Adipocyte (in vitro differentiated cells): ENCODE results near the gene KIAA1755.
A peak's percentile ranks its signal among the peaks of the same experiment; 100 is the strongest.

Experiments used
- DNase-seq: peaks from one replicate; pipeline ENCODE4 v3.0.0-alpha.2; 2015; ENCODE audit warnings: low read depth
- H3K27me3 ChIP-seq: replicated peaks from 2 replicates; pipeline ENCODE4 v1.7.0; 2013; ENCODE audit warnings: mild to moderate bottlenecking, low read length, moderate library complexity; ENCODE audit not compliant: control insufficient read depth, insufficient read depth
- H3K36me3 ChIP-seq: 2 replicates; pipeline ENCODE4 v1.7.0; 2013; ENCODE audit warnings: low read length, mild to moderate bottlenecking, moderate library complexity; ENCODE audit not compliant: control insufficient read depth, insufficient read depth, severe bottlenecking
- H3K4me1 ChIP-seq: 2 replicates; pipeline ENCODE4 v1.7.0; 2013; ENCODE audit warnings: mild to moderate bottlenecking, low read length, moderate library complexity; ENCODE audit not compliant: control insufficient read depth, insufficient read depth
- H3K4me3 ChIP-seq: 2 replicates; pipeline ENCODE4 v1.7.0; 2013; ENCODE audit warnings: mild to moderate bottlenecking, low read length, moderate library complexity
- H3K9ac ChIP-seq: 2 replicates; pipeline ENCODE4 v1.7.0; 2013; ENCODE audit warnings: mild to moderate bottlenecking, low read length, moderate library complexity
- H3K9me3 ChIP-seq: 2 replicates; pipeline ENCODE4 v1.7.0; 2013; ENCODE audit warnings: mild to moderate bottlenecking, low read length, moderate library complexity; ENCODE audit not compliant: control insufficient read depth

The KIAA1755 gene

DNA sequence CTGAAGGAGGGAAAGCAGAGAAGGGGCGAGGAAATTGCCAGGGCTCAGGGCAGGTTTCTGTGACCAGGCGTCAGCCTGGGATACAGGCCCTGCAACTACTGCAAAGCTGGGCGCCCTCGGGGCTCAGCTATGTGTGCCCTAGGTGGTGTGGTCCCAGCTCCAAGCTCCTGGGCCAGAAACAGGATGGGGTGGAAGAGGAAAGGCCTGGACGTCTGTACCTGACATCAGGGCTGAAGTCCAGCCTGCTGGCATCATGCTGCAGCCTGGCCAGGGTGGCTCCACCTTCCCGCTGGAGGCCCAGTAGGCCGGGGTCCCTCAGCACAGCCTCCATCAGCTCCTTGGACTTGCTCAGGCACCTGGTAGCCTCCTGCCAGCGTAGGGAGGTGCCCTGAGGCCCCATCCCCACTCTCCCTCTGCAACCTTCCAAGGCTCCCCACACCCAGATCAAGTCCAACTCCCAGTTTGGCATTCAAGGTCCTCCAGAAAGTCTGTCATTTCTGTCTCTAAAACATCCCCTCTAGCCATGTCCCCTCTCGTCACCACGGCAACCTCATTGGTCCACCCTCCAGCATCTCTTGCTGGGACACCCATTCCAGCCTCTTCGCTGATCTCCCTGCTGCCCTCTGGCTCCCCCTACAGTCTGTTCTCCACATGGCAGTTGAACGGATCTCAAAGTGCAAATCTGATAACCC, 38.2 kb downstream of the KIAA1755 start:
- peak; percentile 82 for DNase-seq
- H3K9me3 ChIP-seq: peaks cover 7% of the 10 kb centered on the region
- H3K27me3 ChIP-seq: no peaks in the 10 kb centered on the region
- H3K36me3 ChIP-seq: no peaks in the 10 kb centered on the region
- H3K9ac ChIP-seq: no peak overlapping the region
- H3K4me3 ChIP-seq: no peak overlapping the region
- peaks cover 13% of the 10 kb centered on the region for H3K4me1 ChIP-seq

DNA sequence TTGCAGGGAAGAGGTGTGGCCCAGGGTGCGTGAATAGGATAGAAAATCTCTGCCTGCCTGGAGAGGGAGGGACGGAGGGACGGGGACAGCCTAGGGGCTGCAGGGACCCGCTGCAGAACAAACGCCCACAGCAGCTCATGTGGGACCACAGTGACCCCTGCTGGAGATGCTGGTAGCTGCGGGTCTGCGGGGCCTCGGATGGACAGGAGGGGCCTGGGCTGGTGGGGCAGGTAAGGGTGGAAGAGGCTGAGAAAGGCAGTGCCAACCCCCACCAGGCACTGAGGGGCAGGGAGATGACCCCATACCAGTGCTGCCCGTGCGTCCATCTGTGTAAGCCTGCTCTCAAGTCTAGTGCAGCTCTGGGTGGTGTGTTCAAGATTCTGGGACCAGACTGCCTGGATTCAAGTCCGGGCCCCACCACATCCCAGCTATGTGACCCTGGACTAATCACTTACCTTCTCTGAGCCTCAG, 39.4 kb downstream of the KIAA1755 start:
- peaks cover 14% of the 10 kb centered on the region for H3K4me1 ChIP-seq
- no peak overlapping the region for H3K4me3 ChIP-seq
- no peaks in the 10 kb centered on the region for H3K27me3 ChIP-seq
- no peaks in the 10 kb centered on the region for H3K36me3 ChIP-seq
- peaks cover 7% of the 10 kb centered on the region for H3K9me3 ChIP-seq
- peak; percentile 87 for DNase-seq
- no peak overlapping the region for H3K9ac ChIP-seq

DNA sequence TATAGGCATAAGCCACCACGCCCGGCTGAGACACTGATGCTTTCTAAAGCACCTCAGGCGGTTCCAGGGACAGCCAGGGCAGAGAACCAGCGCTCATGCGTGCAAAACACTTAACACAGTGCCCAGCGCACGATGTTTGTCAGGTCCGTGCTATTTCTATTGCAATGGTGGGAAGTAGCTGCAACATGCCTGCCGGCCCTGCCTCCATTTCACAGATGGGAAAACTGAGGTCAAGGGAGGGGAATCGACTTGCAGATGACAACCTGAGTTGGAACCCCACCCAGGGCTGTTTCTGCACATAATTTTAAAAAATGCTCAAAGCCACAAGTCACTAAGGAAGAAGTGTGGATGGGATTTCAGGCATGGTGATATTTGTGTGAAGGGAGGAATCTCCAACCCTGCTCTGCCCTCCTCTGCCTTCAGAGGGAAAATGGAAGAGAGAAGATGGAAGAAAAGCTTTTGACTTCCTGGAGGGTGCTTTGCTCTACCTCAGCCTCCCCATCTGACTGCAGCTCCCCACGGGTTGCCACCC, 39.9 kb downstream of the KIAA1755 start:
- H3K9ac ChIP-seq: no peak overlapping the region
- peaks cover 12% of the 10 kb centered on the region for H3K4me1 ChIP-seq
- no peaks in the 10 kb centered on the region for H3K36me3 ChIP-seq
- no peaks in the 10 kb centered on the region for H3K27me3 ChIP-seq
- peaks cover 6% of the 10 kb centered on the region for H3K9me3 ChIP-seq
- DNase-seq: no peak
- no peak overlapping the region for H3K4me3 ChIP-seq

DNA sequence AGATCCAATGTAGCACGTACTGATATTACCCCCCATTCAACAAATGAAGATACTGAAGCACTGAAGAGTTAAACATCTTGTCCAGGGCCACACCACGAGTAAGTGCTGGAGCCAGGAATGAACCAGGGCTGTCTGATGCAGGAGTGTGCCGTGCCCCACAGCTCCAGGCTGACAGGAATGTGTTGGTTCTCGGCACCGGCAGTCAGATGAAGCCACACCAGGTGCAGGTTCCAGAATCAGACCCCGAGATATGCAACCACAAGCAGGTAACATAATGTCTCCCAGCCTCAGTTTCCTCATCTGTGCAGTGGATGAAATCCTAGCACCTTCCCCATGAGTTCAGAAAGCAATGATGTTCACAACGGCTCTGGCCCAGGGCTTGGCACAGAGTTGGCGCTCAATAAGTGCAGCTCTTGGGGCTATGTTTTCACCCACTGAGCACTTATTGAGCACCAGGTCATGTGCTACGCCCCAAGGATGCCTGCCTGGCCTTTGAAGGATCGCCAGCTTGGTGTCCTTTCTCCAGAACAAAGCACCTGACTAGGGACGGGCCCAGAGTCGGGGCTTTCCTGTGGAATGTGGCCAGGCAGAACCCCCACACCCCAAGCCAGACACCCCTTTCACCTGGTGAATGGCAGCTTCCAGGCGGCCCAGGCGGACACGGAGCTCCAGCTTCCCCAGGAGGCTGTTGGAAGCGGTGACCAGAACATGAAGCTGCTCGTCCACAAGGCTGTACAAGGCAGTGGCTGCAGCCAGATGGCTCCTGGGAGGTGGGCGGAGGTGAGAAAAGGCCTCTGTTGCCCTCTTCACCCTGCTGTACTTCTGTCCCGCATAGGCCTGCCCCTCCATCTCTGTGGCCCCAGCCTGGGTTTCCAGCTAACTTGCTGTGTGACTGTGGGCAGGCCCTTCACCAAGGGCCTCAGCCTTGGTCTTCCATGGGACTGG, 41.3 kb downstream of the KIAA1755 start:
- H3K27me3 ChIP-seq: no peaks in the 10 kb centered on the region
- H3K4me3 ChIP-seq: no peak overlapping the region
- H3K4me1 ChIP-seq: peaks cover 12% of the 10 kb centered on the region
- H3K36me3 ChIP-seq: no peaks in the 10 kb centered on the region
- no peaks in the 10 kb centered on the region for H3K9me3 ChIP-seq
- no peak for DNase-seq
- H3K9ac ChIP-seq: no peak overlapping the region

DNA sequence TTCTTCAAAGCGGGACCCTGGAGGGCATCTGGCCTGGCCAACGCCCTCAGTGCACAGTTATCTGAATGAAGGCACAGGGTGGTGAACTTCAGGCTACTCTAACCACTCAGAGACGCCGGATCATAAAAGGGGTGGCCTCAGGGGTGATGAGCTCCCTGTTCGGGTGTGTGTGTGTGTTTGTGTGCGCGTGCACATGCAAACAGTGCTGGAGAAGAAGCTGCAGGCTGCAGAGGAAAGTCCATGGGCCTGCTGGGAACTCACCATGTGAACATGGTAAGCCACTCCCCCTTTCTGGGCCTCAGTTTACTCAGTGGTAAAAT, 42.0 kb downstream of the KIAA1755 start:
- H3K9me3 ChIP-seq: no peaks in the 10 kb centered on the region

DNA sequence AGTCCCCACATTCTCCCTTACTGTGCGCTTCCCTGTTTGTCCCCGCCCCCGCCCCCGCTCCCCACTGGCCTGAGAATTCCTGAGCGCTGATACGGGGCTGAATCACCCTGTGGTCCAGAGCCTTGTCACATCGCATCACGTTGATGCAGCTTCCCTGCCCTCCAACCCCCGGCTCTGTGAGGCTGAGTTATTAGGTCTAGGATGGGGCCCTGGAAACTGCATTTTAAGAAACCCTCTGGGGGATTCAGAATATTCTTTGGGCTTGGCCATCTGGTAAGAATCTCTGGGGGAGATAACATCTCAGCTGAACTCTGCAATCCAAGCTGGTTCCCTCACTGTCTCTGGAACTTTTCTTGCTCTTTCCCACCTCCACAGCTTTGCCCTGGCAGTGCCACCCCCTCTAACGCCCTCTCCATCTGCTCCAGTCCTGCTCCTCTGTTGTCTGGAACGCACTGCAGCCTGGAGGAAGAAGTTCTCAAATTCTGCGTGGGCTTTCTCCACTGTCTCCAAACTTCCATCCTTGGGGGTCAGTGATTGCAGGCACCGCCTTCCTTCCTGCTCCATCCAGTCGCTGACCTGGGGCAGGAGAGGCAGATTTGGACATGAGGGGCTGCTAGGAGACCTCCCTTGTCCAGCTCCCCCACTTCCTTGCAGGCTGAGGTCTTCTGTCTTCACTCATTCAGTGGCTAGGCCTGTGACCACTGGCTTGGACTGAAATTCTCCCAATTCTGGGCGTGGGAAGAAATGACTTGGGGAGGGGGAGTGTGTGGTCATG, 42.6 kb downstream of the KIAA1755 start:
- H3K27me3 ChIP-seq: no peaks in the 10 kb centered on the region
- peak; percentile 96 for DNase-seq
- no peak overlapping the region for H3K4me3 ChIP-seq
- no peaks in the 10 kb centered on the region for H3K36me3 ChIP-seq
- peaks cover 12% of the 10 kb centered on the region for H3K4me1 ChIP-seq
- H3K9me3 ChIP-seq: no peaks in the 10 kb centered on the region
- H3K9ac ChIP-seq: peak overlapping the region; percentile 19

More for the DNA sequence above, 42.0 kb downstream of the KIAA1755 start:
- H3K4me1 ChIP-seq: peaks cover 12% of the 10 kb centered on the region
- H3K9ac ChIP-seq: peak overlapping the region; percentile 19
- no peak for DNase-seq
- no peaks in the 10 kb centered on the region for H3K36me3 ChIP-seq
- no peaks in the 10 kb centered on the region for H3K27me3 ChIP-seq
- H3K4me3 ChIP-seq: no peak overlapping the region

DNA sequence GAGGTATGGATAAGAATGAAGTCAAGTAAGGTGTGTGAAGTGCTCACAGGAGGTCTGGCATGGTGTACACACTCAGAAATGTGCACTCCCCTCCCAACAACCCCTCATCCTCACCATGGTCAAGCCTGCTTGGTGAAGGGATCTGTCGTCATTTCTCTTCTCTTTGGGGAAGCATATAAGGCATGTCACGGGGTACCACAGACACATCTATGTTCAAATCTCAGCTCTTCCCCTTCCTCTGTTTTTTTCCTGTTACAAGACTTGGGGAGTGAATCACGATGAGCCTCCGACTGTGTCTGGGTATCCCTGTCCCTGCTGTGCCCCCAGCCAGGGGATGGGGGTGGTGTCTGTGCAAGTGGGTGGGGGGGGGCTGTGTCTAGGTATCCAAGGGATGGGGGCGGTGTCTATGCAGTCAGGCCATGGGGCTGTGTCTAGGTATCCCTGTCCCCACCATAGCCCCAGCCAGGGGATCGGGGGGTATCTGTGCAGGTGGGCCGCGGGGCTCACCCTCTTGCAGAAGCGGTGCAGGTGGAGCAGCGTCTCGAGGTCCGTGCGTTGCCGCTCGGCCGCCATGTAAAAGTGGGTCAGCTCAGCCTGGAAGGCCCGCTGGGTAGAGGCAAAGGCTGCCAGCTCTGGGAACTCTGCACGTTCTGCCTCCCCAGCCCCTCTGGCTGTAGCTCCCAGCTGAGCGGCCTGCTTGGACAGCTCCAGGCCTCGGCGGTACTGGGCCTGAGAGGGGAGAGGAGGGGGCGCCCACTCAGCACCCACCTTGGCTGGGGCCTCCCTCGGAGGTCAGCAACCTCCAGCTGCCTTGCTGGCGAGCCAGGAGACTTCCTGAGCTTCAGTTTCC, 43.6 kb downstream of the KIAA1755 start:
- Histone ChIP-seq H3K36me3 (no peaks in the 10 kb centered on the region), H3K4me1 (peaks cover 12% of the 10 kb centered on the region), H3K27me3 (no peaks in the 10 kb centered on the region), H3K4me3 (no peak overlapping the region), H3K9ac (peak overlapping the region; percentile 52), H3K9me3 (no peaks in the 10 kb centered on the region)
- DNase-seq: no peak

DNA sequence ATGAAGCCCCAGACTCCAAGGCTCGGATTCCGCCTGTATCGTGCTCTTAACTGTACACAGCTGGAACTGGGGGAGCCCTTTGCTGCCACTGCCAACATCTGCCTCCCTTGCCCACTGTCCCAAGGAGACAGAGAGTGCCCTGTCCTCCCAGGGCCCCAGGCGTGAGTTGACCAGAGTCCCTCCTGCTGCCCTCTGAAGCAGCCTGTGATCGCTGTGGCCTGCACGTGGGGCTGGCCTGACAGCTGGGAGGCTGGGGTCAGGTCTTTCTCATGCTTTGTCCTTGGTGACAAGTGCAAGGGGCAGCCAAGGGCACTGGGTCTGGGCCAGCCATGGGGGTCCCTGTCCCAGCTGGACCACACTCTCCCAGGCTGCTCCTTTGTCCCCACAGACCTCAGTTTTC, 44.3 kb downstream of the KIAA1755 start:
- no peak for DNase-seq
- peaks cover 12% of the 10 kb centered on the region for H3K4me1 ChIP-seq
- H3K9ac ChIP-seq: no peak overlapping the region

DNA sequence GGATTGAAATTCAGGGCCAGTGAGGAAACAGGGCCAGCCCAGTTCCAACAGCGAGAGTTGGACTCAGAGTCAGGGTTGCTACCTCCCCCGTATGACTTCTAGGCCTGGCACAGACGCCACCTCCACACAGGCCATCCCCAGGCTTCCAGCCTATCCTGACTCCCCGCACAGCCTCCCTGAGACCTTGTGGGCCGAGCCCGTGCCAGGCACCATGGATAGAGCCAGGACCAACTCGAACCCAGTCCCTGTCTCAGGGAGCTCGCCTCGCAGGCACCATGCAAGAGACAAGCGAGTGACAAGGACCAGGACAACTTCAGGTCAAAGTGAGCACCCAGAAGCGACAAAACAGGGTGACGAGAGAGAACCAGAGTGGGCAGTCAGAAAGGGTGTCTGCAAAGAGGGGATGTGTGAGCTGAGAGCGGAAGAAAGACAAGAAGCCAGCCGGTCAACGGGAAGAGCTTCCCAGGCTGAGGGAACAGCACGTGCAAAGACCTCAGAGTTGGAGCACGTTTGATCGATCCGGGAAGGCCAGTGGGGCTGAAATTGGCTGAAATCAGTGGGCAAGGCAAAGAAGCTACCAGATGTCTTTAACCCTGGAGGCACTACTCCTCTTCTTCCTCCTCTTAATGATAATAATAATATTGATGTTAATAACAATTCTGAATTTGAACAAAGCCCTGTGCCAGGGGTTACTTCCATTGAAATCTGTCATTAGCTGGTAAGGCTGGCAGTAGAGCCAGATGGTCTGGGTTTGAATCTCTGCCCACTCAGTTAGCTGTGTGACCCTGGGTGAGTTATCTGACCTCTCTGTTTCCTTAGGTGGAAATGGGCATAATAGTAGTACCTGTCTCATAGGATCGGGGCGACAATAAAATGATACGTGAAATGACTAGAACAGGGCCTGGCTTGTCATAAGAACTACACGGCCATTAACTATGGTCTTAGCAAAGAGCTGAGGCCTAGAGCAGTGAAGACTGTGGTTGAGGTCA, 45.0 kb downstream of the KIAA1755 start:
- Histone ChIP-seq H3K4me1 (peaks cover 12% of the 10 kb centered on the region), H3K27me3 (no peaks in the 10 kb centered on the region), H3K9me3 (no peaks in the 10 kb centered on the region), H3K36me3 (no peaks in the 10 kb centered on the region), H3K4me3 (no peak overlapping the region), H3K9ac (no peak overlapping the region)
- DNase-seq: no peak

More for the DNA sequence above, 44.3 kb downstream of the KIAA1755 start:
- H3K4me3 ChIP-seq: no peak overlapping the region
- H3K9me3 ChIP-seq: no peaks in the 10 kb centered on the region
- H3K27me3 ChIP-seq: no peaks in the 10 kb centered on the region
- no peaks in the 10 kb centered on the region for H3K36me3 ChIP-seq
